ENCODE data around the gene BNC2.
A peak's percentile ranks its signal among the peaks of the same experiment; 100 is the strongest.
"Not testable (repeated sequence)": the region's sequence is repeated elsewhere in the genome, so short reads cannot be mapped to it uniquely, and the experiment has no call there.

BNC2 gene

GRCh38 chr9:16870596-16871335 lies at the start of gene BNC2:
Gene BNC2 (minus strand): TSS chr9:16870670. CDS start chr9:16870648, 22 bp downstream.
- peak; percentile 26 for DNase-seq

- DNase-seq: no peak
Observed at GRCh38 chr9:16918920-16919319, 48.5 kb upstream of the BNC2 start.

- DNase-seq: no peak
Observed at GRCh38 chr9:16915126-16915831, 44.8 kb upstream of the BNC2 start.

- DNase-seq: no peak
Observed at GRCh38 chr9:16912197-16912596, 41.7 kb upstream of the BNC2 start.

GRCh38 chr9:16908206-16908605 lies 37.7 kb upstream of the BNC2 start:
- peak; percentile 62 for DNase-seq

GRCh38 chr9:16904655-16905054 lies 34.2 kb upstream of the BNC2 start:
- DNase-seq: no peak

- peak; percentile 40 for DNase-seq
Observed at GRCh38 chr9:16901590-16901989, 31.1 kb upstream of the BNC2 start.

- no peak for DNase-seq
Observed at GRCh38 chr9:16899606-16900005, 29.1 kb upstream of the BNC2 start.

GRCh38 chr9:16898464-16898863 lies 28.0 kb upstream of the BNC2 start:
- no peak for DNase-seq

GRCh38 chr9:16888594-16888993 lies 18.1 kb upstream of the BNC2 start:
- no peak for DNase-seq

- no peak for DNase-seq
Observed at GRCh38 chr9:16885931-16886330, 15.5 kb upstream of the BNC2 start.

GRCh38 chr9:16884952-16885513 lies 14.6 kb upstream of the BNC2 start:
- peak; percentile 95 for DNase-seq

- DNase-seq: peak; percentile 54
Observed at GRCh38 chr9:16884373-16884772, 13.9 kb upstream of the BNC2 start.

- no peak for DNase-seq
Observed at GRCh38 chr9:16883586-16883985, 13.1 kb upstream of the BNC2 start.

- not testable (repeated sequence) for DNase-seq
Observed at GRCh38 chr9:16882440-16882839, 12.0 kb upstream of the BNC2 start.

- DNase-seq: no peak
Observed at GRCh38 chr9:16879416-16879815, 8.9 kb upstream of the BNC2 start.

GRCh38 chr9:16877256-16877655 lies 6.8 kb upstream of the BNC2 start:
- no peak for DNase-seq

GRCh38 chr9:16873126-16873802 lies 2.8 kb upstream of the BNC2 start:
- DNase-seq: no peak

- peak; percentile 81 for DNase-seq
Observed at GRCh38 chr9:16871336-16872151, 1.1 kb upstream of the BNC2 start.

- DNase-seq: no peak
Observed at GRCh38 chr9:16869882-16870595, 431 bp downstream of the BNC2 start.

GRCh38 chr9:16869131-16869881 lies 1.2 kb downstream of the BNC2 start:
- no peak for DNase-seq

All from MV-4-11 (cell line).